Stimulated activated CD8-positive, alpha-beta memory T cell treated with anti-CD3 and anti-CD28 coated beads, Interleukin-15, amount 100 ng/mL, for 4 hours (primary cell): ENCODE results near the gene NR2F2.

Experiments used
- DNase-seq, 2 donors: peaks; one replicate each; pipeline ENCODE4 v3.0.0-alpha.2; 2020; ENCODE audit warnings: low read depth in 2 of 2

Gene NR2F2

DNA sequence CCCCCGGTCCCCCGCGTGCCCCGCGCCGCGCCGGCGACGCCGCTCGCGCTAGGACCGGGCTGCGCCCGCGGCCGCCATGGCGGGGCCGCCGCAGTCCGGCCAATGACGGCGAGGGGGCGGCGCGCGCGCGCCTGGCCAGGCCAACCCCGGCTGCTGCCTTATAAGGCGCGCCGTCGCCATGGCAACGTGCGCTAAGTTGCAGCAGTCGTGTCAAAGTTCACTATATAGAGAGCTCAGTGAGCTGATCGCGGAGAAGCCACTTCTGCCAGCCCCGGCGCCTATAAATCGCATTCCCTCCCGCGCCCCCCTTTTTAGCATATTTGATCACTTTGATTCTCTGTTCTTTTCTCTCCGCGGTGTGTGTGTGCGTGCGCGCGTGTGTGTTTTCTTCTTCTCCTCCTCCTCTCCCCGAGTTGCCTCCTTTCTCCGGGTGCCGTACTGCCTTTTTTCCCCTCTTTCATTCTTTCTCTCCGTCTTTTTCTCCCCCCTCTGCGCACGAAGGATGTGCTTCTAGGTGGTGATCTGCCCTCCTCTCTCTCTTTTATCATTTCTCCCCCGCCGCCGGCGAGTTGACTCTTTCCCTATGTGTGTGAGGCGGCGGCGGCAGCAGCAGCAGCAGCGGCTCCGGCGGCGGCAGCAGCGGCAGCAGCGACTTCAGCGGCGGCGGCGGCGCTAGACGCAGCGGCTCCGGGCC is at the start of gene NR2F2:
Gene NR2F2, plus strand, starts transcription at position 251 of the 694 bp plus-strand sequence. CDS start 1,406 bp downstream, outside the sequence.
- no peak for DNase-seq

DNA sequence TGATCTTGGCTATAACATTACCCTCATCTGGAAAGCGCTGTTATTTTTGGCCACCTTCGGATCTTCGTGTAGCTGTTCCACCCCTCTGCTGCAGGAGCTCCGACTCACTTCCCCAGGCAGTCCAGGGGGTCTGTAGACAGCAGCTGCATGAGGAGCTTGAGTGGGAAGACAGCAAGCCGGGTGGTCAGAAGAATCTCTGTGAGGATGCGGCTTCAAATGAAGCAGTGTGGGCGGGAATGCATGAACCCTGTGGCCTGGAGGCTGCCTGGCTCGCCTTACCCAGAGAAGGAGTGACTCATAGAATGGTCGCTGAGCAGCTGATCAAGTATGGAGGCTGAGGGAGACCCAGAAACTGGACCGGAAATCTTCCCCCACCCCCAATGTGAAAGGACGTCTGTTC is 45.2 kb upstream of the NR2F2 start:
- DNase-seq = no peak

DNA sequence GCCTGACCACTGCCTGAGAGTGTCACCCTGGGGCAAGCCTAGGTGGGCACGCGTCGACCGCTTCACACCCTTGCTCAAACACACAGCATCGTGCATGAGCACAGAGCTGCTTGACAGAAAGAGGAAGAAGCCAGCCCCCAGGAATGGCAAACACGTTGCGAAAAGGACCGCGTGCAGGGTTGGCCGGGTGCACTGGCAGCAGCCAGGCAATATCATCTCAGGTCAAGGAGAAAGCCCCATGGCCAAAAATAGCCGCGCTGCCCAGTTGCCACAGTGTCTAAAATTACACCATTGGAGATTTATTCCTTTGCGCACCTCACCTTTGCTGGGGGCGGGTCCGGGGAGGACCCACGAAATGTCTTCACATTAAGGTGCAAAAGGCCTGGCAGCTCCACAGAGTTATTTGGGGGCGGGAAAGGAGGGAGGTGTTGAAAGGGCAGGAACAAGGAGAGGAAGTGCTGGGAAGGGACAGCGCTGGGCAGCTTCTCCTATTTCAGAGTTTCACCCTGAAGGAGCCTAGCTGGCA is 44.7 kb upstream of the NR2F2 start:
- no peak for DNase-seq

DNA sequence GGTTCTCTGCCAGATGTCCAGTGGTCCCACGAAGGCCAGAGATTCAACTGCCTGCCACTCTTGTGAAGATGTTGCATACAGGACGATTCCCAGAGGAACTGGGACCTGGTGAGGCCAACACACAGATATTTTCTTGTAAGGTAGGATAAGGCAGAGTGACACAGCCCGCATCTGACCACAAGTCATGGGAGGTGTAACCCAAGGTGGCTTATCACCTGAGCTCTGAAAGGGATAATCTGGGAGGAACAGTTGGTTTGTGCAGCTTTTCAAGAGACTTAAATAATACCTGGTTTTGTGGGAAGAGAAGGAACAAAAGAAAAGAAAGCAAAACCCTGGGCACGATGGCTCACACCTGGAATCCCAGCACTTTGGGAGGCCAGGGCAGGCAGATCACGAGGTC is 39.8 kb upstream of the NR2F2 start:
- no peak for DNase-seq

DNA sequence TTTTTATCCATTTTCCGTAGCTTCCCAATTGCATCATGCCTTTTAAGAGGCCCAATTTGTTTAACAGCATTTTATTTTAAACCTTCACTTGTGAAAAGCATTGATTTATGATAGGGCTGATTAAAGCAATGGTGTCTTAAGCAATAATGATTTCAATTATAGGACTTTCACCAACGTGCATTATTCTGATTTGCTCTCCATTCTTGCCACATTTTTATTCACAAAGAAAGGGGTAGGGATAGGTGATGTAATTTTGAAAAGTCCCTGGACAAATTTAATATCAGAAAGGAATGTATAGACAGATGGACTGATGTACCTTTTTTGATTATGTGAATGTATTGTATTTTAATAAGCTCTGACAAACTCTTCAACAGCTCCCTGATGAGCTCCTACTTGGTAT is 37.9 kb upstream of the NR2F2 start:
- DNase-seq = no peak

DNA sequence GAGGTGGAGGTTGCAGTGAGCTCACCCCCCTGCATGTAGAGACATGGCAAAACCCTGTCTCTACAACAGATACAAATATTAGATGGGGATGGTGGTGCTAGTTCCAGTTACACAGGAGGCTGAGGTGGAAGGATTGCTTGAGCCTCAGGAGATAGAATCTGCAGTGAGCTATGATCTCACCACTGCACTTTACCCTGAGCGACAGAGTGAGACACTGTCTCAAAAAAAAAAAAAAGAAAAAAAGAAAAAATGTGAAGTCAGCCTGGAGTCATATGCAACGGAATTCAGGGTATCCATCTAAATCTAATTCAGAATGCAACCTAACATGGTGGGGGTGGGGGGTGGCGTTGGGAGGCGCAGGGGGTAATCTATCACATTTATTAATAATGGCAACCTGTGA is 37.1 kb upstream of the NR2F2 start:
- DNase-seq = no peak

DNA sequence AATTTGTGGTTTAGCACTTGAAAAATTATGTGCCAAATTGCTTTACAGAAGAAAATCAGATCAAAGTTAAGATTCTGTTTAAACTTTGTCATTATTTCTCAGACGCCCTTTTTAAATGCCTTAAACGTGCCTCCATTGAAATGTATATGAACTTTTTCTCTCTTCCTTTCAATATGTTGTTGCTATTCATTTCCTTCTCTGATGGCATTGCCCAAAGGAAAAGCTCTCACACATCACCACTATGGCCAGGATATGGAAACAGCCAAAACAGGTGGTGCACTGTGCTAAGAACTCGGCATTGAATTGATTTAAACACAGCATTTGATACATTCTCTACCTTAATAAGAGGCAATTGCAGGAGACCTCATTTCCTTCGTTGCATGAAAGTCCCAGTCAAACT is 35.7 kb upstream of the NR2F2 start:
- DNase-seq = no peak

DNA sequence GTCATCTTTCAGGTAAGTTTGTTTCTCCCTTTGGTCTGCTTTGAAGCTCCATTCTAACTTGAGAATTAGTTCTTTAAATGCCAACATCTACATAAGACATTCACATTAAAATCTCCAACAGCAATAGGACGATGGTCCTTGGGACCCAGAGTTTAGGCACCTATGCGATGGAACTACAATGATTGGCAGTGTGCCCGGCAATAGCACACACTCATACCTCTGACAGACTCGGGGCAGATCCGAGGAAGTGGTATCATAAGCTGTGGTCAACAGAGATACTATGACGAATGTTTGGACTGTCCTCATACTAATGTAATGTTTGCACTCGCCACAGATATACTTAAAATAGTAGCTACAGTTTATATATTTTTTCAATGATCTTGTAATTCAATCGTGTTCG is 34.2 kb upstream of the NR2F2 start:
- no peak for DNase-seq

DNA sequence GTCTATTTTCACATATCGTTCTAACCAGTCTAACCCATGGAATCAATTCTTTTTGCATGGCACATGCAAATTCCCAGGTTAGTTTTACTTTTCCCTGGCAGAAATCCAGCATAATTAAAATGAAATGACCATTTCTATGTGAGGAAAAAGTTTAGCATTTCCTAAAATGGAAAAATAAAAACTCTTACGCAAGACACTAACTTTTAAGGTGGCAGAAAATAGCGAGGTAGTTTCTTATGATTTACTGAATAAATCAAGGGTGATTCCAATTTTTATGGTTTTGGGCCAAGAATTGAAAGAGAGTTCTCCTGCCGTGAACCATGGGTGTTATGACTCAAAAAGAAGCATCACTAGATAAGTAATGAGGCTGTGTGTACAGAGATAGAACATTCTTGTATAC is 32.7 kb upstream of the NR2F2 start:
- no peak for DNase-seq

DNA sequence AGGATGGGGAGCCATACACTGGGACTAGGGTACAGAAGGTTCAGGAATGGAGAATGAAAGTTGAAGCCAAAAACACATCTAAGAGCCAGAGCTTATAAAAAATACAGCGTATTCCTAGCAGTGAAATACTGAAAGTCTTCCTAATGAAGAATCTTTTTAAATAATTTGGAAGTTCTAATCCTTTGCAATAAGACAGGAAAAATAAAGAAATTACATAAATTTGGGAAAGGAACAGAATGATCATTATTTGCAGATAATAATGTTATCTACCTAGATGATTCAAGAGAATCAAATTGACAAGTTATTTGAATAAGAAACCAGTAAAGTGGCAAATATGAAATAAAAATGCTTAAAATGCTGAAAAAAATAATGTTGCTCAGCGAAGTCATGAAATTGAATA is 32.3 kb upstream of the NR2F2 start:
- DNase-seq = no peak

DNA sequence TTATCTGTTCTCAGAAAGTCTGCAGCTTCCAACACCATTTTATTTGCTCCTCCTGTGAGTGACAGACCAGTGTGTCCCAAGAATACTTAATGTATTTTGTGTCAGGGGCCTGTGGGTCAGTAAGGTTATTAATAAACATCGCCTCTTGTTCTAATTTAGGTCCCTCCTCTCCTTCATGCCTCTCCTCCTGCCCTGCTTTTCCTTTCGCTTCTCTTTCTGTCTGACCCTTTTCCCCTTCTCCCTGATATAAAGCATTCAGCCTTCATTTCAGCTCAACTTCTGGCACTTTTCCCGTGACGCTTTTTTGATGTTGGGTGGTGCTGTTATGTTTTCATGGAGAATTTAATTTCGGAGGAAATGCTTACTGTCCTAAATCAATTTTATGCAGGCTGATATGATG is 29.7 kb upstream of the NR2F2 start:
- no peak for DNase-seq

DNA sequence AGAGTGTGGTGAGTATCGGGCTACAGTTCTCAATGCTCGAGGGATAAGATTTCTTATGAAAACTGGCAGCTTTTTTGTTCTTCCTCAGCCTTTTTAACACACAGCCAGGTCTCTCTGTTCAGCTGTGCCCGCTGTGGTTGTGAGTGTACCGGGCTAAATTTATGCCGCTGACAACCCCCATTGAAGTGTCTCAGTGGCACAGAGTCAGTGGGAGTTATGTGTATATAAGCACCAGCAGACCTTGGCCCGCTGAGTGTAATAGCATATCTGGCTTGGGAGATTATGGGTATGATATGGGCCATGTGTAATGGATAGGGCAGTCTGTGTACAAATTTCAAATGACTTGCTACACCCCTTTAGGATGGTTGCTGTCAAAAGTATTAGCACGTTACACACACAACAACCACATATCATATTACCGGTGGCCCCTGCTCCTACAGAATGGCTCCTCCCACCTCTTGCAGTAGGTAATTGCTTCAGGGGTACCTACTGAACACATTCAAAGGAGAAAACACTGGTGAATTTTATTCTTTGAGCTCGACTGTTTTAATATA is 26.9 kb upstream of the NR2F2 start:
- no peak for DNase-seq

DNA sequence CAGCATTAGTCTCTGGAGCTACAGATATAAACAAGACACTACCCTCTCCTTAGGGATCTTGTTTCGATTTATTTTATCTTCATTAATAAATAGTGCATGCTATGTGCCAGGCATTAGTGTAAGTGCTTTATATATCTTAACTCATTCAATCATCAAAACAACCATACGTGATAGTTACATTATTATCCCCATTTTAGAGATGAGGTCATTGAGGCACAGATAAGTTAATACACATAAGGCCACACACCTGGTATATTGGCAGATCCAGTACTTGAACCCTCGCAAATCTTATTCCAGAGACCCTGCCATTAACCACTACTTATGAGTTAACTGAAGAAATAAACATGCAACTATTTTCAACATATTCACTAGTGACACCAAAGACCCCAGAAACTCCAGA is 25.7 kb upstream of the NR2F2 start:
- no peak for DNase-seq

DNA sequence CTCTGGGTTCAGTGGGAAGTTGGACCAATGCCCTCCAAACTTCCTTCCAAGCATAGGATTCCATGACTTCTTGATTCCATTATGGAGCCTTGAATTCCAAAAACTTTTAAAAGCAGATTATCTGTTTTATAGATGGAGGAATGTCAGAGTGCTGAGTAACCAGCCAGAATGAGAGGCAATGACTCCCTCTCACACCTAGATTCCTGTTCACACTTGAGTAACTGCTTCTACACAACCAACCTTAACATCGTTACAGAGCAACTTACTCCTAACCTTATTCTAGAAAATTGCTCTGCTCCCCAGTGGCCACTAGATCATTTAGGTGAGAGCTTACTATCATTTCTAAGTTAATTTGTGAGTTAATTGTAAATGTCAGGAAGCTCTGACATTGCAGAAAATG is 24.2 kb upstream of the NR2F2 start:
- no peak for DNase-seq

DNA sequence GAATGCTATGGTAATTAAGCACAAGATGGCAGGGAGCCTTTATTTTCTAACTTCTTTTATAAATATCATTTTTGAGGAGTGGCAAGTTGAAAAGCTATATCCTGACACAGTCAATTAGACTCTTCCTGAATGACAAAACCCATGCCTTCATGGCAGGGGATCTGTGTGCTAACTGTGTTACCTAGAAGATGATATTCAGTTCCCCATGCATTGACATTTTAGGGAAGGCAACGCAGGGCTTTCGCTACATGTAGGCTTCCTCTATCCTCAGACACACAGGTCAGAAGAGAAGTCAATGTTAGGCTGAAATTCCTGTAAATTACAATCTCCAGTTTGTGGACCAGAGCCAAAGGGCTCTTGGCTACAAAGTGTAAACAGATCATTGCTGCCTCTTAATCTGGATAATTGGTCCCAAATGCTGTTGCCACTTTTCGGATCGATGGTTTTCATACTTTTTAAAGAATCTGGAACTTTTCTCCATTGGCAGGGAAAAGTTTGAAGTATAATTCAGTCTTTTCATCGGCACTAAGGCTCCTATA is 22.6 kb upstream of the NR2F2 start:
- DNase-seq = no peak

DNA sequence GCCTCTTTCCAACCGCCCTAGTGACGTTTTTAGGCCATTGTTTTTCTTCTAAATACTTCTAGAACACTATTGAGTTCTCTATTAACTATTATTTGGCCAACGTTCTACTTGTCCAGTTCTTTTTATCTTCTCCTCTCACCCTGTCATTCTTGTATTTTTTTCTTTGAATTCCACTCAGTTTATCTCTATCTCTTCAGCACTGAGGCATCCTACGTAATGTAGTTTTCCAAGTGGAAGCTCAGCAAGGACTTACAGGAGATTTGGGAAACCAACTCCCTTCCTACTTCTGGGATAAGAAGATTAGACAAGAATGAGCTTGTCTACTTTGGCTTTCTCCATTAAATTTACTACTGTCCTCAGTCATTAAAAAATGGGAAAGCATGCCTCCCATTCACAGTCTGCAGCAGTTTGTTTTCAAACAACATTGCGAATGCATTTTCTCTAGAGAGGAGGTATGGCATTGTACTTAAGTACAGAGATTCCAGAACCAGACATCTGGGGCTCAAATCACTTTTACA is 21.3 kb upstream of the NR2F2 start:
- no peak for DNase-seq

DNA sequence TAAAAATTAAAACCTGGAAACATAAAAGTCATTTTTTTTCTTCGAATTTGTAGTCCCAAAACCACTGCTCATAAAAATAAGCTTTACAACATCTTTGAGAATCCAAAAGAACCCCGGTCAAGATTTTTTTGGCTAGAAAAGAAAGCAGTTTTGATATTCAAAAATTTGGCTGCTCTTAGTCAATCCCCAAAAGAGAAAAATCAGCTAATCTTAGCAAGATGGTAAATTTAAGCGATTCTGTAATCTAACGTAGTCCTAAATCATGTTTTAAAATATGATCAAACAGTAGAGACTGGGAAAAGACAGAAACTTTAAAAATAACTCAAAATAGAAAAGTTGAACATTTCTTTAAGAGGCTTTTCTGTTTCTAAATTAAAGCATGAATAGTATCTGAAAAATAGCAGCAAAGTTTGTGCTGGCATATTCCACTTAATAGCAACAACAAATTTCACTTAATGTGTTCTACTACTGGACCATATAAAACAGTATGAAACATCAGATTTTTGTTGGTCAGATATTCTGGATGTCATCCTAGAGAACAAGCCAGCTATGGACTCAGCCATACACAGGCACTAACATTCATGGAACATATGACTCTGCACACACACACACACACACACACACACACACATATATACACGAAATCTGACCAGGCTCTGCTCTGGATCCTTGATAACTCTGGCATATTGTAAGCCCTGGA is 19.1 kb upstream of the NR2F2 start:
- no peak for DNase-seq

DNA sequence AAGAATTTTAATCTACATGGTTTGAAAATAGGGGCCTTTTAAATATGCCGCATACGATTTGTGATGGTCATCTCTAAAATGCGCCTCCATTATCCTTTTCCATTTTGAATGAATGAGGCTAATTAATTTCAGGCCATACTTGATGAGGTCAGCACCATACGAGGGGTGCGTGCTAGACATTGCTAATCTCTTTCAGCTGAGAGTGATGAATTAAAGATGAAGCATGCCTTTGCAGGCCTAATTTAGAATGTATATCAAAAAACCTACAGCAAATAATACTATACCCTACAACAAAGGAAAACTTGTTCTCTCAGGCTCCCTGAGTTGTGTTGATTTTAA is 18.6 kb upstream of the NR2F2 start:
- DNase-seq = no peak

DNA sequence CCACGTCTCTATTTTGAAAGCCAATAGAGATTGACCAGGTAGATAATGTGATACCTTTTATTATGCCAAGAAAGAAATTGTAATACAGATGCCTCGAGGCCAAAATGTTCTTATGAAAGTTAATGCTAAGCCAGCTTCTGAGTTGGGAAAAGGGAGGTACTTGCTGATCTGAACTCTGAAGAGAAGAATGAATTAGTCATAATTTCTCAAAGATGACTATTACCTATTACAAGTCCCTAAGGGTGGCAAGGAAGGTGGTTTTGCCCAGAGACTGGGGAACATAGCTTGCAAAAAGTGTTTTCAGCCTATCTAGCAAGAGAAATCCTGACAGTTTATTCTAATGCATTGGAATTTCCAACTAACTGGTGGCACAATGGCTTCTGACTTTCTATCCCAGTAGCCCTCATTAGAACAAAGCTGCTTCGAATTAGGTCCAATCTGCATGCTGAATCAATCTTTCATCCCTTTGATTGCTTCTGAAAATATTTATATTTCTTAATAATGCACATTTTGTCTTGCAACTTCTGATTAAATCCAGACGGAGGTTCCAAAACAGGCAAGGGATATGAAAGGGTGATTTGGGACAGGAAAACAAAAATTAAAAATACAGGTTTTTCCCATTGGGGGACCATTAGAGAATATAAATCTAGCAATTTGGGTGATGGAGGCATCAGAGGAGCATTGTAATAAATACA is 17.7 kb upstream of the NR2F2 start:
- no peak for DNase-seq

DNA sequence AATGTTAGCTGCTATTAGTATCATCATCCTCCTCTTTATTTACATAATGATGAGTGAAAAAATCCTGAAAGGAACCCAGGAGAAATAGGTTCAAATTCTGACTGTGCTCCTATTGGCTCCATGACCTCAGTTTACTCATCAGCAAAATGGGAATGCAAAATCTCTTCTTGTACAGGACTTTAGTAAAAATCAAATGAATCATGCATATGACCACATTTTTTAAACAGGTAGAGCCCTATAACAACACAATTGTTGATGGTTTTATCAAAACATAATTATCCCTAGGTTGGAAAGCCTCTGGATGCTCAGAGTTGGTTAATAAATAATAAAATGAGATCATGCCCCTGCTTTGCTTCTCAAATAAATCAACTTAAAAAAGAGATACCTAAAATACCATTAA is 16.0 kb upstream of the NR2F2 start:
- DNase-seq = no peak

DNA sequence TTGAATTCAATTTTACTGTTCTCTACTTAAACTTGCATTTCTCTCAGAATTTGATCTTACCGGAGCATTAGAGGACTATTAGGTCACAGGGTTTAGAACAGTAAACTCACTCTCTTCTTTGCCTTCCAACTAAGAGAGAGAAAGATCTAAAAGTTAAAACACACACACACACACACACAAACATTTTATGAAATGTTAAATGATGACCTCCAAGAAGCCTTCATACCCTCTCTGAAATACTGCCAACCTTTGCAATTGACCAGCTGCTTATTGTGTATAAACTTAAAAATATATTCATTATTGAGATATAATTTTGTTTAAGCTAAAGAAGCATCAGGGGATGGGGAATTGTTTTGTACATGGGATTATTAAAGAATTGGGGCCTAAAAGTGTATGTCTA is 15.5 kb upstream of the NR2F2 start:
- no peak for DNase-seq

DNA sequence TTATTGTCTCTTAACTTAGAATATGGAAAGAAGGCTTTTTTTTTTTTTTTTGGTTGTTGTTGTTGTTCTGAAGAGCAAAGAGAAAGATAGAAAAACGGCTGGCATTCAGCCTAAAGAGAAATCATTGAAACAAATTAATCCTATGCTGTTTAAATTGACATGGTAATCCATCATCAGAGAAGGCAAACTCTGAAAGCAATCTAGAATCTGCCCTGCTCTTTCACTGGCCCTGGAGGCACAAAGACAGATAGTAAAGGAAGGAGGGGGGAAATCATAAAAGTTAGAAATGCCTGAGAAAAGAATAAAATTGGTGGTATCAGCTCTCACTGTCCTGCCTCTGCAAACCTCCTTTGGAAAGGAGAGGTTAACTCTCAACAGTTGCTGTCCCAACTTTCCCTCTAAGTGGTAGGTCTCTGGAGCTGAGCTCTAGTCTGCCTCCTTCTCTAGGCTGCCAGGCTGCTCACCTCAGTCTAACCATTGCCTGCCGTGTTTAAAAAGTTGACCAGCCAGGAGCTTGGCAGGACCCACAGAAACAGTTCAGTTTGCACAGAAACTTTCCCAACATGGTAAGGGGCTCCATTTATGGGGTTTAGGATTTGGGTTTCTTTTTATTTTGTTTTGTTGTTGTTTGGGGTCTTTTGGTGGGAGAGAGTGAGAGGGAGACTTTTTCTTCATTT is 13.4 kb upstream of the NR2F2 start:
- DNase-seq = no peak
